RWPE1 (cell line): ENCODE measurements around the gene ITGA2.

ENCODE experiments used
- CTCF ChIA-PET: fragments of 350-600 bp; sonication (Branson Sonifier 250); formaldehyde crosslinking; extraction: SDS; loops from one replicate; lab custom pipeline; 2021; lab: Yijun Ruan, JAX
- POLR2A ChIA-PET: fragments of 400-600 bp; formaldehyde crosslinking; extraction: SDS; loops from one replicate; lab custom pipeline; 2020; ENCODE audit warnings: antibody characterized with exemption; ENCODE audit not compliant: low non-redundant PET; lab: Yijun Ruan, JAX
- DNase-seq: peaks from one replicate; pipeline ENCODE4 v3.0.0; 2012; ENCODE audit warnings: low spot score
- H3K27ac ChIP-seq: fragments of 450-650 bp; 2 replicates; pipeline ENCODE4 v1.5.1; 2017
- CTCF ChIP-seq: fragments of 450-650 bp; conservative IDR thresholded peaks from 2 replicates; pipeline ENCODE4 v1.5.1; 2017; ENCODE audit warnings: low read depth, mild to moderate bottlenecking

ITGA2 gene

GRCh38 chr5:52989025-52989780 is at the start of gene ITGA2:
Gene ITGA2 (plus strand): TSS chr5:52989352. CDS start chr5:52989469, 117 bp downstream.
- POLR2A ChIA-PET = interaction anchor here (0.7 to 1.0 kb wide), 2 partner anchors 28 to 38 kb away, joined by 3 read pairs; no protein-coding TSS in a partner anchor
- DNase-seq = peak; percentile 86
- H3K27ac ChIP-seq = peak within 1 kb of the TSS; percentile 90
- CTCF ChIA-PET = interaction anchor here (0.5 to 5.4 kb wide), 10 partner anchors 9 to 1714 kb away, joined by 3 to 43 read pairs (median 4); no protein-coding TSS in a partner anchor
- TF ChIP-seq CTCF = no peak

- no peak overlapping the region for H3K27ac ChIP-seq
- TF ChIP-seq CTCF = no peak
- no peak for DNase-seq
- CTCF ChIA-PET = interaction anchor here (0.9 kb wide), 1 partner anchor 45 kb away, joined by 3 read pairs; no protein-coding TSS in a partner anchor
- POLR2A ChIA-PET = no interaction called here
Observed at GRCh38 chr5:52943285-52943684, 45.9 kb upstream of the ITGA2 start.

GRCh38 chr5:52943808-52944207 is 45.3 kb upstream of the ITGA2 start:
- ChIA-PET CTCF (interaction anchor here (0.5 to 0.9 kb wide), 3 partner anchors 42 to 53 kb away, joined by 3 to 5 read pairs (median 3); no protein-coding TSS in a partner anchor), POLR2A (interaction anchor here (0.7 kb wide), 1 partner anchor 144 kb away, joined by 3 read pairs; no protein-coding TSS in a partner anchor)
- no peak overlapping the region for H3K27ac ChIP-seq
- no peak for DNase-seq
- TF ChIP-seq CTCF = no peak

GRCh38 chr5:52945040-52945439 is 44.1 kb upstream of the ITGA2 start:
- ChIA-PET POLR2A (no interaction called here), CTCF (interaction anchor here (1.0 to 1.6 kb wide), 3 partner anchors 34 to 152 kb away, joined by 3 read pairs; no protein-coding TSS in a partner anchor)
- H3K27ac ChIP-seq = no peak overlapping the region
- no peak for TF ChIP-seq CTCF
- no peak for DNase-seq

- DNase-seq = no peak
- POLR2A ChIA-PET = no interaction called here
- TF ChIP-seq CTCF = no peak
- H3K27ac ChIP-seq = no peak overlapping the region
- CTCF ChIA-PET = no interaction called here
Observed at GRCh38 chr5:52947208-52947607, 41.9 kb upstream of the ITGA2 start.

GRCh38 chr5:52947851-52948250 is 41.3 kb upstream of the ITGA2 start:
- ChIA-PET CTCF (interaction anchor here (0.5 to 4.8 kb wide), 16 partner anchors 10 to 520 kb away, joined by 3 to 43 read pairs (median 4); partner anchors contain the start of genes ITGA2 and MOCS2), POLR2A (interaction anchor here (1.1 kb wide), 1 partner anchor 42 kb away, joined by 5 read pairs; no protein-coding TSS in a partner anchor)
- DNase-seq = no peak
- no peak overlapping the region for H3K27ac ChIP-seq
- no peak for TF ChIP-seq CTCF
